ENCODE data around the gene BCHE. TPM values are rescaled to one million over a fixed set of nuclear protein-coding genes. Genes with fewer than 3 reads are reported as not detected.

BCHE gene
- 10 to 100 TPM in 1 of 9 donors, 1 to 10 TPM in 5, under 1 TPM in 3; 0.56 to 37.1 (median 1.3) TPM for total RNA-seq
- polyA plus RNA-seq = 1 to 10 TPM in 1 of 2 donors, under 1 TPM in 1; 0.88 to 1.7 TPM
- long read RNA-seq, donor 1, partial matches to known transcripts = 0 of 3 reads
- long read RNA-seq, donor 1, other reads (novel, unspliced or antisense) = 0 of 3 reads
- long read RNA-seq, donor 2, partial matches to known transcripts = 0 of 2 reads
- long read RNA-seq, donor 2, other reads (novel, unspliced or antisense) = 0 of 2 reads
- long read RNA-seq, donor 3, partial matches to known transcripts = 0 of 1 reads
- long read RNA-seq, donor 3, other reads (novel, unspliced or antisense) = 0 of 1 reads

GRCh38 chr3:165837058-165837525 lies at the start of gene BCHE:
TSS of gene BCHE (minus strand) at chr3:165837423. CDS start at chr3:165831033, 6,390 bp downstream.
- Histone ChIP-seq H3K27me3 (no peaks in the 10 kb centered on the region), H3K27ac (peak within 1 kb of the TSS in 1 of 12 donors; percentile 6), H3K36me3 (no peaks in the 10 kb centered on the region), H3K4me1 (no peaks in the 10 kb centered on the region), H3K4me3 (peak within 1 kb of the TSS in 9 of 12 donors; percentile 15 to 53 (median 33)), H3K9me3 (no peaks in the 10 kb centered on the region)
- intact Hi-C loops (cut with DNase I) = no loop called here
- no peak for TF ChIP-seq POLR2A (IDR thresholded peaks at IDR 0.05)
- TF ChIP-seq, protein P1, sequence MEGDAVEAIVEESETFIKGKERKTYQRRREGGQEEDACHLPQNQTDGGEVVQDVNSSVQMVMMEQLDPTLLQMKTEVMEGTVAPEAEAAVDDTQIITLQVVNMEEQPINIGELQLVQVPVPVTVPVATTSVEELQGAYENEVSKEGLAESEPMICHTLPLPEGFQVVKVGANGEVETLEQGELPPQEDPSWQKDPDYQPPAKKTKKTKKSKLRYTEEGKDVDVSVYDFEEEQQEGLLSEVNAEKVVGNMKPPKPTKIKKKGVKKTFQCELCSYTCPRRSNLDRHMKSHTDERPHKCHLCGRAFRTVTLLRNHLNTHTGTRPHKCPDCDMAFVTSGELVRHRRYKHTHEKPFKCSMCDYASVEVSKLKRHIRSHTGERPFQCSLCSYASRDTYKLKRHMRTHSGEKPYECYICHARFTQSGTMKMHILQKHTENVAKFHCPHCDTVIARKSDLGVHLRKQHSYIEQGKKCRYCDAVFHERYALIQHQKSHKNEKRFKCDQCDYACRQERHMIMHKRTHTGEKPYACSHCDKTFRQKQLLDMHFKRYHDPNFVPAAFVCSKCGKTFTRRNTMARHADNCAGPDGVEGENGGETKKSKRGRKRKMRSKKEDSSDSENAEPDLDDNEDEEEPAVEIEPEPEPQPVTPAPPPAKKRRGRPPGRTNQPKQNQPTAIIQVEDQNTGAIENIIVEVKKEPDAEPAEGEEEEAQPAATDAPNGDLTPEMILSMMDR (IDR thresholded peaks at IDR 0.05) = no peak
- DNase-seq (peak in 3 of 5 donors; percentile 10 to 31 (median 31)), ATAC-seq (peak in 2 of 4 donors; percentile 52 to 61)
- WGBS, 4 donors = 12 to 15% (median 14%) methylated on average over 6 of the region's 6 CpGs

GRCh38 chr3:165885558-165886270 lies 48.5 kb upstream of the BCHE start:
- H3K36me3 ChIP-seq = no peaks in the 10 kb centered on the region
- intact Hi-C loops (cut with DNase I) = no loop called here
- ATAC-seq (no peak), DNase-seq (no peak)
- H3K4me1 ChIP-seq = no peaks in the 10 kb centered on the region
- 84 to 90% (median 84%) methylated on average over 5 of the region's 5 CpGs for WGBS, 4 donors
- no peaks in the 10 kb centered on the region for H3K9me3 ChIP-seq
- no peaks in the 10 kb centered on the region for H3K27me3 ChIP-seq
- TF ChIP-seq, protein P1 (IDR thresholded peaks at IDR 0.05) = no peak
- TF ChIP-seq POLR2A (IDR thresholded peaks at IDR 0.05) = no peak
- H3K27ac ChIP-seq = no peak overlapping the region
- H3K4me3 ChIP-seq = no peak overlapping the region

DNA sequence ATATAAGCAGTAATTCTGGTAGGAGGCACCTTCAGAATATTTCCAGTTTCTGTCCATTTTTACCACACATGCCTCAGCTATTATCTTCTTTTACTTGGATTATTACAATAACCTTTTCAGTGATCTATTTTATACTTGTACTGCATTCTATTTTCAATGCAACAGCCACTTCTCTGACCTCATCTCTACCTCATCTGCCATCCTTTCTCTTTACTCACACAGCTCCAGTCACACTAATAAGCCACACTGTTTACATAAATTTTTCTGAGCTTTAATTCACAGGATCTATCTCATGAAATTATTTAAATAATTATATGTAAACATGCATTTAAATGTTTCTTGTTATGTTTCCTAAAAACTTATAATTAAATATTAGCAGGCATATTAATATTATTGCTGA lies 47.3 kb upstream of the BCHE start:
- no peak for DNase-seq
- intact Hi-C loops (cut with DNase I) = no loop called here

More for the DNA sequence above, 47.3 kb upstream of the BCHE start:
- no peaks in the 10 kb centered on the region for H3K27me3 ChIP-seq
- no peak overlapping the region for H3K27ac ChIP-seq
- H3K4me3 ChIP-seq = no peak overlapping the region
- H3K36me3 ChIP-seq = no peaks in the 10 kb centered on the region
- H3K9me3 ChIP-seq = no peaks in the 10 kb centered on the region
- no peak for ATAC-seq
- TF ChIP-seq, protein P1 (IDR thresholded peaks at IDR 0.05) = no peak
- no peak for TF ChIP-seq POLR2A (IDR thresholded peaks at IDR 0.05)
- no peaks in the 10 kb centered on the region for H3K4me1 ChIP-seq

Data from heart left ventricle (tissue), 16 donors.